H1 (cell line): ENCODE results near the gene MBD4. TPM values are rescaled to one million over a fixed set of nuclear protein-coding genes. Genes with fewer than 3 reads are reported as not detected.

Experiments
- polyA plus RNA-seq, 7 experiments: library from polyadenylated mRNA; depleted of rRNA in 3 of 7; stranded (reverse) in 5 of 7; unstranded in 2 of 7; fragments of >200 nt in 5 of 7; fragments of 200-250 nt in 2 of 7; gene quantifications; 1 replicate in 5 of 7; 2 replicates in 1 of 7; 4 replicates in 1 of 7; pipeline versions ENCODE4 v1.2.1 to v1.2.3, GENCODE V29; 2011 to 2013; ENCODE audit warnings: missing spikeins in 2 of 7, mixed read lengths in 2 of 7
- total RNA-seq: library from RNA; stranded (reverse); fragmentation: NEBNext Ultra II Directional; extraction: Animal tissue kit (Norgen Biotek cat#: 25700); gene quantifications from 2 replicates; pipeline ENCODE4 v1.2.1, GENCODE V29; 2021
- TF ChIP-seq, protein P1 (sequence below): fragments of 300-600 bp; sonication (generic); IDR thresholded peaks from 2 replicates; pipeline ENCODE4 v1.7.1; 2012; ENCODE audit warnings: low read length, moderate library complexity, mild to moderate bottlenecking, inconsistent platforms; ENCODE audit not compliant: insufficient replicate concordance

Gene MBD4
- total and polyA plus RNA-seq, 2 of the 8 experiments (the other 6 are each of a cell fraction or from before 2014, with no cell fraction given) = 11.2 to 35.8 TPM

DNA sequence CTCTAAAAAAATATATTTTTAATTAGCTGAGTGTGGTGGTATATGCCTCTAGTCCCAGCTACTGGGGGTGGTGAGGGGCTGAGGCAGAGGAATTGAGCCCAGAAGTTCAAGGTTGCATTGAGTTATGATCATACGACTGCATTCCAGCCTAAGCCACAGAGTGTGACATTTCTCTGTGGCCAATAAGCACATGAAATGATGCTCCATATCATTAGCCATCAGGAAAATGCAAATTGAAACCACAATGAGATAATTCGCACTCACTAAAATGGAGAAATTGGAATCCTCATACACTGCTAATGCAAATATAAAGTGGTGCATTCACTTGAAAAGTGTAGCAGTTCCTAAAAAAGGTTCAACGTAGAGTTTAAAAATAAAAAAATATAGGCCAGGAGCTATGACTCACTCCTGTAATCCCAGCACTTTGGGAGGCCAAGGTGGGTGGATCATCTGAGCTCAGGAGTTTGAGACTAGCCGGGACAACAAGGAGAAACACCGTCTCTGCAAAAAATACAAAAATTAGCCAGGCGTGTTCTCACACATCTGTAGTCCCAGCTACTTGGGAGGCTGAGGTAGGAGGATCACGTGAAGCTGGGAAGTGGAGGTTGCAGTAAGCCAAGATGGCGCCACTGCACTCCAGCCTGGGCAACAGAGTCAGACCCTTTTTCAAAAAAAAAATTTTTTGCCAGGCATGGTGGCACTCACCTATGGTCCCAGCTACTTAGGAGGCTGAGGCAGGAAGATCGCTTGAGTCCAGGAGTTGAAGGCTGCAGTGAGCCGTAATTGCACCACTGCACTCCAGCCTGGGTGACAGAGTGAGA lies 35.4 kb upstream of the MBD4 start (continued):
- TF ChIP-seq, protein P1, sequence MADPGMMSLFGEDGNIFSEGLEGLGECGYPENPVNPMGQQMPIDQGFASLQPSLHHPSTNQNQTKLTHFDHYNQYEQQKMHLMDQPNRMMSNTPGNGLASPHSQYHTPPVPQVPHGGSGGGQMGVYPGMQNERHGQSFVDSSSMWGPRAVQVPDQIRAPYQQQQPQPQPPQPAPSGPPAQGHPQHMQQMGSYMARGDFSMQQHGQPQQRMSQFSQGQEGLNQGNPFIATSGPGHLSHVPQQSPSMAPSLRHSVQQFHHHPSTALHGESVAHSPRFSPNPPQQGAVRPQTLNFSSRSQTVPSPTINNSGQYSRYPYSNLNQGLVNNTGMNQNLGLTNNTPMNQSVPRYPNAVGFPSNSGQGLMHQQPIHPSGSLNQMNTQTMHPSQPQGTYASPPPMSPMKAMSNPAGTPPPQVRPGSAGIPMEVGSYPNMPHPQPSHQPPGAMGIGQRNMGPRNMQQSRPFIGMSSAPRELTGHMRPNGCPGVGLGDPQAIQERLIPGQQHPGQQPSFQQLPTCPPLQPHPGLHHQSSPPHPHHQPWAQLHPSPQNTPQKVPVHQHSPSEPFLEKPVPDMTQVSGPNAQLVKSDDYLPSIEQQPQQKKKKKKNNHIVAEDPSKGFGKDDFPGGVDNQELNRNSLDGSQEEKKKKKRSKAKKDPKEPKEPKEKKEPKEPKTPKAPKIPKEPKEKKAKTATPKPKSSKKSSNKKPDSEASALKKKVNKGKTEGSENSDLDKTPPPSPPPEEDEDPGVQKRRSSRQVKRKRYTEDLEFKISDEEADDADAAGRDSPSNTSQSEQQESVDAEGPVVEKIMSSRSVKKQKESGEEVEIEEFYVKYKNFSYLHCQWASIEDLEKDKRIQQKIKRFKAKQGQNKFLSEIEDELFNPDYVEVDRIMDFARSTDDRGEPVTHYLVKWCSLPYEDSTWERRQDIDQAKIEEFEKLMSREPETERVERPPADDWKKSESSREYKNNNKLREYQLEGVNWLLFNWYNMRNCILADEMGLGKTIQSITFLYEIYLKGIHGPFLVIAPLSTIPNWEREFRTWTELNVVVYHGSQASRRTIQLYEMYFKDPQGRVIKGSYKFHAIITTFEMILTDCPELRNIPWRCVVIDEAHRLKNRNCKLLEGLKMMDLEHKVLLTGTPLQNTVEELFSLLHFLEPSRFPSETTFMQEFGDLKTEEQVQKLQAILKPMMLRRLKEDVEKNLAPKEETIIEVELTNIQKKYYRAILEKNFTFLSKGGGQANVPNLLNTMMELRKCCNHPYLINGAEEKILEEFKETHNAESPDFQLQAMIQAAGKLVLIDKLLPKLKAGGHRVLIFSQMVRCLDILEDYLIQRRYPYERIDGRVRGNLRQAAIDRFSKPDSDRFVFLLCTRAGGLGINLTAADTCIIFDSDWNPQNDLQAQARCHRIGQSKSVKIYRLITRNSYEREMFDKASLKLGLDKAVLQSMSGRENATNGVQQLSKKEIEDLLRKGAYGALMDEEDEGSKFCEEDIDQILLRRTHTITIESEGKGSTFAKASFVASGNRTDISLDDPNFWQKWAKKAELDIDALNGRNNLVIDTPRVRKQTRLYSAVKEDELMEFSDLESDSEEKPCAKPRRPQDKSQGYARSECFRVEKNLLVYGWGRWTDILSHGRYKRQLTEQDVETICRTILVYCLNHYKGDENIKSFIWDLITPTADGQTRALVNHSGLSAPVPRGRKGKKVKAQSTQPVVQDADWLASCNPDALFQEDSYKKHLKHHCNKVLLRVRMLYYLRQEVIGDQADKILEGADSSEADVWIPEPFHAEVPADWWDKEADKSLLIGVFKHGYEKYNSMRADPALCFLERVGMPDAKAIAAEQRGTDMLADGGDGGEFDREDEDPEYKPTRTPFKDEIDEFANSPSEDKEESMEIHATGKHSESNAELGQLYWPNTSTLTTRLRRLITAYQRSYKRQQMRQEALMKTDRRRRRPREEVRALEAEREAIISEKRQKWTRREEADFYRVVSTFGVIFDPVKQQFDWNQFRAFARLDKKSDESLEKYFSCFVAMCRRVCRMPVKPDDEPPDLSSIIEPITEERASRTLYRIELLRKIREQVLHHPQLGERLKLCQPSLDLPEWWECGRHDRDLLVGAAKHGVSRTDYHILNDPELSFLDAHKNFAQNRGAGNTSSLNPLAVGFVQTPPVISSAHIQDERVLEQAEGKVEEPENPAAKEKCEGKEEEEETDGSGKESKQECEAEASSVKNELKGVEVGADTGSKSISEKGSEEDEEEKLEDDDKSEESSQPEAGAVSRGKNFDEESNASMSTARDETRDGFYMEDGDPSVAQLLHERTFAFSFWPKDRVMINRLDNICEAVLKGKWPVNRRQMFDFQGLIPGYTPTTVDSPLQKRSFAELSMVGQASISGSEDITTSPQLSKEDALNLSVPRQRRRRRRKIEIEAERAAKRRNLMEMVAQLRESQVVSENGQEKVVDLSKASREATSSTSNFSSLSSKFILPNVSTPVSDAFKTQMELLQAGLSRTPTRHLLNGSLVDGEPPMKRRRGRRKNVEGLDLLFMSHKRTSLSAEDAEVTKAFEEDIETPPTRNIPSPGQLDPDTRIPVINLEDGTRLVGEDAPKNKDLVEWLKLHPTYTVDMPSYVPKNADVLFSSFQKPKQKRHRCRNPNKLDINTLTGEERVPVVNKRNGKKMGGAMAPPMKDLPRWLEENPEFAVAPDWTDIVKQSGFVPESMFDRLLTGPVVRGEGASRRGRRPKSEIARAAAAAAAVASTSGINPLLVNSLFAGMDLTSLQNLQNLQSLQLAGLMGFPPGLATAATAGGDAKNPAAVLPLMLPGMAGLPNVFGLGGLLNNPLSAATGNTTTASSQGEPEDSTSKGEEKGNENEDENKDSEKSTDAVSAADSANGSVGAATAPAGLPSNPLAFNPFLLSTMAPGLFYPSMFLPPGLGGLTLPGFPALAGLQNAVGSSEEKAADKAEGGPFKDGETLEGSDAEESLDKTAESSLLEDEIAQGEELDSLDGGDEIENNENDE = no peak
- TF ChIP-seq, all 59 proteins: peak for 0
